ENCODE results near the gene NEURL1.

GRCh38 chr10:103637927-103638557 is 144.5 kb downstream of the NEURL1 start:
- TF ChIP-seq, protein P1, sequence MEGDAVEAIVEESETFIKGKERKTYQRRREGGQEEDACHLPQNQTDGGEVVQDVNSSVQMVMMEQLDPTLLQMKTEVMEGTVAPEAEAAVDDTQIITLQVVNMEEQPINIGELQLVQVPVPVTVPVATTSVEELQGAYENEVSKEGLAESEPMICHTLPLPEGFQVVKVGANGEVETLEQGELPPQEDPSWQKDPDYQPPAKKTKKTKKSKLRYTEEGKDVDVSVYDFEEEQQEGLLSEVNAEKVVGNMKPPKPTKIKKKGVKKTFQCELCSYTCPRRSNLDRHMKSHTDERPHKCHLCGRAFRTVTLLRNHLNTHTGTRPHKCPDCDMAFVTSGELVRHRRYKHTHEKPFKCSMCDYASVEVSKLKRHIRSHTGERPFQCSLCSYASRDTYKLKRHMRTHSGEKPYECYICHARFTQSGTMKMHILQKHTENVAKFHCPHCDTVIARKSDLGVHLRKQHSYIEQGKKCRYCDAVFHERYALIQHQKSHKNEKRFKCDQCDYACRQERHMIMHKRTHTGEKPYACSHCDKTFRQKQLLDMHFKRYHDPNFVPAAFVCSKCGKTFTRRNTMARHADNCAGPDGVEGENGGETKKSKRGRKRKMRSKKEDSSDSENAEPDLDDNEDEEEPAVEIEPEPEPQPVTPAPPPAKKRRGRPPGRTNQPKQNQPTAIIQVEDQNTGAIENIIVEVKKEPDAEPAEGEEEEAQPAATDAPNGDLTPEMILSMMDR (IDR thresholded peaks at IDR 0.05; ENCODE audit: low read depth, low read length): no peak
- TF ChIP-seq MYC (IDR thresholded peaks at IDR 0.05; ENCODE audit: low read depth, low read length): no peak
- no peak for TF ChIP-seq POLR2A (IDR thresholded peaks at IDR 0.05; ENCODE audit: extremely low read depth, insufficient read length)

Measured in NB4 (cell line).